GM19463 (cell line): ENCODE results near the gene KLHDC1.
"Not testable (repeated sequence)": the region's sequence is repeated elsewhere in the genome, so short reads cannot be mapped to it uniquely, and the experiment has no call there.

Experiments
- ATAC-seq: cut with Tn5 transposase; IDR thresholded peaks from one replicate; pipeline ENCODE4 v1.9.1; 2021; ENCODE audit warnings: mild to moderate bottlenecking, moderate library complexity; ENCODE audit not compliant: unreplicated experiment

Gene KLHDC1

GRCh38 chr14:49721733-49722435, 29.0 kb downstream of the KLHDC1 start:
- ATAC-seq: not testable (repeated sequence)

- no peak for ATAC-seq
Observed at GRCh38 chr14:49727171-49727570, 34.3 kb downstream of the KLHDC1 start.

- ATAC-seq: no peak
Observed at GRCh38 chr14:49732896-49733295, 40.0 kb downstream of the KLHDC1 start.

GRCh38 chr14:49733836-49734235, 40.9 kb downstream of the KLHDC1 start:
- ATAC-seq: no peak

- ATAC-seq: not testable (repeated sequence)
Observed at GRCh38 chr14:49735669-49736068, 42.7 kb downstream of the KLHDC1 start.

GRCh38 chr14:49745191-49745590, 52.3 kb downstream of the KLHDC1 start:
- ATAC-seq: no peak

GRCh38 chr14:49746476-49746875, 53.6 kb downstream of the KLHDC1 start:
- ATAC-seq: not testable (repeated sequence)

- ATAC-seq: no peak
Observed at GRCh38 chr14:49754570-49755097, 61.7 kb downstream of the KLHDC1 start.

GRCh38 chr14:49755378-49755777, 62.5 kb downstream of the KLHDC1 start:
- ATAC-seq: no peak

GRCh38 chr14:49761839-49762551, 69.1 kb downstream of the KLHDC1 start:
- no peak for ATAC-seq

- ATAC-seq: no peak
Observed at GRCh38 chr14:49766839-49767238, 73.9 kb downstream of the KLHDC1 start.

GRCh38 chr14:49767270-49767570, 74.3 kb downstream of the KLHDC1 start:
- ATAC-seq: no peak

GRCh38 chr14:49767571-49768300, 74.8 kb downstream of the KLHDC1 start, which contains the start of gene KLHDC2:
KLHDC2 (plus strand) TSS chr14:49768153; CDS start chr14:49768469, 316 bp downstream.
- ATAC-seq: peak; percentile 92

- ATAC-seq: peak; percentile 21
Observed at GRCh38 chr14:49768301-49769121, 75.6 kb downstream of the KLHDC1 start.

GRCh38 chr14:49769171-49769570, 76.3 kb downstream of the KLHDC1 start:
- no peak for ATAC-seq

GRCh38 chr14:49769581-49770211, 76.8 kb downstream of the KLHDC1 start:
- no peak for ATAC-seq

GRCh38 chr14:49770212-49770817, 77.4 kb downstream of the KLHDC1 start:
- ATAC-seq: no peak

- not testable (repeated sequence) for ATAC-seq
Observed at GRCh38 chr14:49771691-49772090, 78.8 kb downstream of the KLHDC1 start.

- no peak for ATAC-seq
Observed at GRCh38 chr14:49774106-49774505, 81.2 kb downstream of the KLHDC1 start.

- ATAC-seq: no peak
Observed at GRCh38 chr14:49778421-49778820, 85.5 kb downstream of the KLHDC1 start.
